Measurements from ENCODE around the gene PLEK2.
A peak's percentile ranks its signal among the peaks of the same experiment; 100 is the strongest.

Gene PLEK2

GRCh38 chr14:67405771-67406170, 6.2 kb downstream of the PLEK2 start (continued):
- TF ChIP-seq, protein P1, sequence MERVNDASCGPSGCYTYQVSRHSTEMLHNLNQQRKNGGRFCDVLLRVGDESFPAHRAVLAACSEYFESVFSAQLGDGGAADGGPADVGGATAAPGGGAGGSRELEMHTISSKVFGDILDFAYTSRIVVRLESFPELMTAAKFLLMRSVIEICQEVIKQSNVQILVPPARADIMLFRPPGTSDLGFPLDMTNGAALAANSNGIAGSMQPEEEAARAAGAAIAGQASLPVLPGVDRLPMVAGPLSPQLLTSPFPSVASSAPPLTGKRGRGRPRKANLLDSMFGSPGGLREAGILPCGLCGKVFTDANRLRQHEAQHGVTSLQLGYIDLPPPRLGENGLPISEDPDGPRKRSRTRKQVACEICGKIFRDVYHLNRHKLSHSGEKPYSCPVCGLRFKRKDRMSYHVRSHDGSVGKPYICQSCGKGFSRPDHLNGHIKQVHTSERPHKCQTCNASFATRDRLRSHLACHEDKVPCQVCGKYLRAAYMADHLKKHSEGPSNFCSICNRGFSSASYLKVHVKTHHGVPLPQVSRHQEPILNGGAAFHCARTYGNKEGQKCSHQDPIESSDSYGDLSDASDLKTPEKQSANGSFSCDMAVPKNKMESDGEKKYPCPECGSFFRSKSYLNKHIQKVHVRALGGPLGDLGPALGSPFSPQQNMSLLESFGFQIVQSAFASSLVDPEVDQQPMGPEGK (CRISPR knock-in tag; IDR thresholded peaks at IDR 0.05; ENCODE audit: borderline replicate concordance), result no peak
- no peak for TF ChIP-seq RARB (CRISPR knock-in tag; IDR thresholded peaks at IDR 0.05)
- TF ChIP-seq OSR1 (CRISPR knock-in tag; IDR thresholded peaks at IDR 0.05), result no peak
- TF ChIP-seq BACH2 (CRISPR knock-in tag; IDR thresholded peaks at IDR 0.05; ENCODE audit: borderline replicate concordance), result no peak
- TF ChIP-seq ESRRG (CRISPR knock-in tag; IDR thresholded peaks at IDR 0.05), result no peak
- TF ChIP-seq CSDC2 (CRISPR knock-in tag; IDR thresholded peaks at IDR 0.05), result no peak
- TF ChIP-seq ZNF8 (CRISPR knock-in tag; IDR thresholded peaks at IDR 0.05), result no peak
- TF ChIP-seq, protein P2, sequence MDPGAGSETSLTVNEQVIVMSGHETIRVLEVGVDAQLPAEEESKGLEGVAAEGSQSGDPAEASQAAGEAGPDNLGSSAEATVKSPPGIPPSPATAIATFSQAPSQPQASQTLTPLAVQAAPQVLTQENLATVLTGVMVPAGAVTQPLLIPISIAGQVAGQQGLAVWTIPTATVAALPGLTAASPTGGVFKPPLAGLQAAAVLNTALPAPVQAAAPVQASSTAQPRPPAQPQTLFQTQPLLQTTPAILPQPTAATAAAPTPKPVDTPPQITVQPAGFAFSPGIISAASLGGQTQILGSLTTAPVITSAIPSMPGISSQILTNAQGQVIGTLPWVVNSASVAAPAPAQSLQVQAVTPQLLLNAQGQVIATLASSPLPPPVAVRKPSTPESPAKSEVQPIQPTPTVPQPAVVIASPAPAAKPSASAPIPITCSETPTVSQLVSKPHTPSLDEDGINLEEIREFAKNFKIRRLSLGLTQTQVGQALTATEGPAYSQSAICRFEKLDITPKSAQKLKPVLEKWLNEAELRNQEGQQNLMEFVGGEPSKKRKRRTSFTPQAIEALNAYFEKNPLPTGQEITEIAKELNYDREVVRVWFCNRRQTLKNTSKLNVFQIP (CRISPR knock-in tag; IDR thresholded peaks at IDR 0.05; ENCODE audit: borderline replicate concordance, low read depth), result no peak

DNA sequence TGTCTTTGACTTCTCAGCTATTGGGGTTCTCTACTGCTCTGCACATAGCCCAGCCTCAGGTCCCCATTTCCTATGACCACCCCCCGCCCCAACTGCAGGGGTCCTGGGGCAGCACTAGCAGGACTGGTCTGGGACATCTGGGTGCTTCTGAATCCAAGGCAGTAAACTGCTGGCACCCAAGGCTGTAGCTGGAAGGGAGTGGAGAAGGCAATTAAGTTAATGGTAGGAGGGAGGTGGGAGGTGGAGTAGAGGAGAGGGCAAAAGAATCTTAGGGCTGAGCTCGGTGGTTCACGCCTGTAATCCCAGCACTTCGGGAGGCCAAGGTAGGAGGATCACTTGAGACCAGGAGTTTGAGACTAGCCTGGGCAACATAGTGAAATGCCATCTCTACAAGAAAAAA, 11.5 kb downstream of the PLEK2 start:
- no peak for ATAC-seq
- TF ChIP-seq GLIS3 (CRISPR knock-in tag; IDR thresholded peaks at IDR 0.05) (no peak), ZNF70 (CRISPR knock-in tag; IDR thresholded peaks at IDR 0.05) (no peak), SNAI2 (CRISPR knock-in tag; IDR thresholded peaks at IDR 0.05) (no peak)
- TF ChIP-seq, protein P3, sequence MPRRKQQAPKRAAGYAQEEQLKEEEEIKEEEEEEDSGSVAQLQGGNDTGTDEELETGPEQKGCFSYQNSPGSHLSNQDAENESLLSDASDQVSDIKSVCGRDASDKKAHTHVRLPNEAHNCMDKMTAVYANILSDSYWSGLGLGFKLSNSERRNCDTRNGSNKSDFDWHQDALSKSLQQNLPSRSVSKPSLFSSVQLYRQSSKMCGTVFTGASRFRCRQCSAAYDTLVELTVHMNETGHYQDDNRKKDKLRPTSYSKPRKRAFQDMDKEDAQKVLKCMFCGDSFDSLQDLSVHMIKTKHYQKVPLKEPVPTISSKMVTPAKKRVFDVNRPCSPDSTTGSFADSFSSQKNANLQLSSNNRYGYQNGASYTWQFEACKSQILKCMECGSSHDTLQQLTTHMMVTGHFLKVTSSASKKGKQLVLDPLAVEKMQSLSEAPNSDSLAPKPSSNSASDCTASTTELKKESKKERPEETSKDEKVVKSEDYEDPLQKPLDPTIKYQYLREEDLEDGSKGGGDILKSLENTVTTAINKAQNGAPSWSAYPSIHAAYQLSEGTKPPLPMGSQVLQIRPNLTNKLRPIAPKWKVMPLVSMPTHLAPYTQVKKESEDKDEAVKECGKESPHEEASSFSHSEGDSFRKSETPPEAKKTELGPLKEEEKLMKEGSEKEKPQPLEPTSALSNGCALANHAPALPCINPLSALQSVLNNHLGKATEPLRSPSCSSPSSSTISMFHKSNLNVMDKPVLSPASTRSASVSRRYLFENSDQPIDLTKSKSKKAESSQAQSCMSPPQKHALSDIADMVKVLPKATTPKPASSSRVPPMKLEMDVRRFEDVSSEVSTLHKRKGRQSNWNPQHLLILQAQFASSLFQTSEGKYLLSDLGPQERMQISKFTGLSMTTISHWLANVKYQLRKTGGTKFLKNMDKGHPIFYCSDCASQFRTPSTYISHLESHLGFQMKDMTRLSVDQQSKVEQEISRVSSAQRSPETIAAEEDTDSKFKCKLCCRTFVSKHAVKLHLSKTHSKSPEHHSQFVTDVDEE (CRISPR knock-in tag; IDR thresholded peaks at IDR 0.05), result no peak

DNA sequence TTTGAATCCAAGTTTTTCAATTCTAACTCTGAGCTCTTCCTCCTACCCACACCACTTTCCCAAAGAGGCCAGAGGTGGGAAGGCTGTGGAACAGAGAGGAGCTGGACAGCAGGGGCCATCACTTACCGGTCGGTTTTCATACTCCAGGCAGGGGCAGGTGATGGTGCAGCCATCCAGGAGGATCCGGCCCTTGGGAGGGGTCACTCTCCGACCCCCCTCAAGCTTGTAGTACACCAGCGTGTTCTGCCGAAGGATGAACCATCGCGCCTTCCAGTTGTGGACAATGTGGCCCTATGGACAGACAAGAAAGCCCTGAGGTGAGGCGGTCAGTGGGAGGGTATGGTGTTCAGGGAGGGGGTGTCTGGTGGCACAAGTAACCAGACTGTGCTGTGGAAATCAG, 14.4 kb downstream of the PLEK2 start:
- TF ChIP-seq PPARA (CRISPR knock-in tag; IDR thresholded peaks at IDR 0.05; ENCODE audit: borderline replicate concordance) (no peak), OSR1 (CRISPR knock-in tag; IDR thresholded peaks at IDR 0.05) (no peak), SNAI2 (CRISPR knock-in tag; IDR thresholded peaks at IDR 0.05) (no peak)
- TF ChIP-seq, protein P1 (CRISPR knock-in tag; IDR thresholded peaks at IDR 0.05; ENCODE audit: borderline replicate concordance), result no peak
- TF ChIP-seq, protein P2 (CRISPR knock-in tag; IDR thresholded peaks at IDR 0.05; ENCODE audit: borderline replicate concordance, low read depth), result no peak
- ATAC-seq, result no peak

DNA sequence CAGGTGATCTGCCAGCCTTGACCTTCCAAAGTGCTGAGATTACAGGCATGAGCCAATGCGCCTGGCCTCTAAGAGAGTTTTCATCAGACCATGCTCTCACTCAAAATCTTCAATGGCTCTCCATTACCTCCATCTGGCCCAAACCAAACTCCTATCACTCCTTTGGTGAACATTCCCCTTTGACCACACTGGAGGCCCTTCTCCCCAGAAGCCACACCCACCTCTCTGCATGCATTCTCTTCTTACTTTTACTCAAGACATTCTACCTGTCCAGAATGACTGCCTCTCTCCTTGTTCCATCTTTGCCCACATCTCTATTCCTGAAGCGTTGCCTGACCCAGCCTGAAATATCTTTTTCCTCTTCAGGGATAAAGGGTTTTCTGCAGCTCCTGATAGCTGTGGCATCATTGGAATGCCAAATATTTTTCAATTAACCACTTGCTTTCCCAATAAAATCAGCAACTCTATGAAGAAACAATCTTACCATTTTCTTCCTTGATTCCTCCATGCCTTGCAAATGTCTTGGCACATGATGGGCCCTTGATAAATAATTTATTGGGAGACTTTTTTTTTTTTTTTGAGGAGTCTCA, 15.5 kb downstream of the PLEK2 start:
- 0 out of 2 replicates have a peak, but pooled peaks have one; percentile 55 for TF ChIP-seq ZFP3 (CRISPR knock-in tag; IDR thresholded peaks at IDR 0.05)
- no peak for TF ChIP-seq RARB (CRISPR knock-in tag; IDR thresholded peaks at IDR 0.05)
- ATAC-seq, result peak; percentile 54

GRCh38 chr14:67395876-67396189, 16.1 kb downstream of the PLEK2 start:
- peak; percentile 47 for ATAC-seq
- TF ChIP-seq ZNF70 (CRISPR knock-in tag; IDR thresholded peaks at IDR 0.05), result no peak
- TF ChIP-seq, protein P4, sequence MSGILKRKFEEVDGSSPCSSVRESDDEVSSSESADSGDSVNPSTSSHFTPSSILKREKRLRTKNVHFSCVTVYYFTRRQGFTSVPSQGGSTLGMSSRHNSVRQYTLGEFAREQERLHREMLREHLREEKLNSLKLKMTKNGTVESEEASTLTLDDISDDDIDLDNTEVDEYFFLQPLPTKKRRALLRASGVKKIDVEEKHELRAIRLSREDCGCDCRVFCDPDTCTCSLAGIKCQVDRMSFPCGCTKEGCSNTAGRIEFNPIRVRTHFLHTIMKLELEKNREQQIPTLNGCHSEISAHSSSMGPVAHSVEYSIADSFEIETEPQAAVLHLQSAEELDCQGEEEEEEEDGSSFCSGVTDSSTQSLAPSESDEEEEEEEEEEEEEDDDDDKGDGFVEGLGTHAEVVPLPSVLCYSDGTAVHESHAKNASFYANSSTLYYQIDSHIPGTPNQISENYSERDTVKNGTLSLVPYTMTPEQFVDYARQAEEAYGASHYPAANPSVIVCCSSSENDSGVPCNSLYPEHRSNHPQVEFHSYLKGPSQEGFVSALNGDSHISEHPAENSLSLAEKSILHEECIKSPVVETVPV (CRISPR knock-in tag; IDR thresholded peaks at IDR 0.05), result no peak
- TF ChIP-seq, protein P1 (CRISPR knock-in tag; IDR thresholded peaks at IDR 0.05; ENCODE audit: borderline replicate concordance), result no peak
- no peak for TF ChIP-seq CREB5 (CRISPR knock-in tag; IDR thresholded peaks at IDR 0.05; ENCODE audit: low read depth)
- no peak for TF ChIP-seq TCF4 (CRISPR knock-in tag; IDR thresholded peaks at IDR 0.05; ENCODE audit: borderline replicate concordance)
- no peak for TF ChIP-seq RARB (CRISPR knock-in tag; IDR thresholded peaks at IDR 0.05)
- TF ChIP-seq ISL1 (CRISPR knock-in tag; IDR thresholded peaks at IDR 0.05), result no peak
- TF ChIP-seq SNAI2 (CRISPR knock-in tag; IDR thresholded peaks at IDR 0.05), result no peak
